Frontal cortex (tissue), 4 donors: ENCODE measurements around the gene SPRR1A. TPM values are rescaled to one million over a fixed set of nuclear protein-coding genes. Genes with fewer than 3 reads are reported as not detected.

Experiments used
- DNase-seq, 2 donors: peaks; one replicate each; pipeline ENCODE4 v3.0.0; 2012; ENCODE audit warnings: low spot score in 2 of 2
- FAIRE-seq: peaks from 2 replicates; lab custom pipeline; 2012; peaks lifted over from hg19 to GRCh38; lab: Jason Lieb, UNC
- total RNA-seq: library from RNA; depleted of rRNA; stranded (reverse); fragments of >200 nt; gene quantifications from one replicate; pipeline ENCODE4 v1.2.3, GENCODE V29; 2014
- donor health status: control.
- donor health status: control.
- donor health status: control.

Gene SPRR1A
- not detected for total RNA-seq

GRCh38 chr1:152983743-152984142 lies at the start of gene SPRR1A:
Gene SPRR1A, plus strand, starts transcription at chr1:152984081. Its CDS starts 1,150 bp downstream, at chr1:152985231.
- DNase-seq (no peak), FAIRE-seq (no peak)

GRCh38 chr1:152940614-152941013 lies 43.3 kb upstream of the SPRR1A start:
- no peak for DNase-seq
- FAIRE-seq = no peak

GRCh38 chr1:152941037-152941711 lies 42.7 kb upstream of the SPRR1A start:
- FAIRE-seq = no peak

GRCh38 chr1:152942161-152942560 lies 41.7 kb upstream of the SPRR1A start:
- FAIRE-seq (no peak), DNase-seq (no peak)

More at GRCh38 chr1:152941037-152941711, 42.7 kb upstream of the SPRR1A start:
- DNase-seq = no peak

DNA sequence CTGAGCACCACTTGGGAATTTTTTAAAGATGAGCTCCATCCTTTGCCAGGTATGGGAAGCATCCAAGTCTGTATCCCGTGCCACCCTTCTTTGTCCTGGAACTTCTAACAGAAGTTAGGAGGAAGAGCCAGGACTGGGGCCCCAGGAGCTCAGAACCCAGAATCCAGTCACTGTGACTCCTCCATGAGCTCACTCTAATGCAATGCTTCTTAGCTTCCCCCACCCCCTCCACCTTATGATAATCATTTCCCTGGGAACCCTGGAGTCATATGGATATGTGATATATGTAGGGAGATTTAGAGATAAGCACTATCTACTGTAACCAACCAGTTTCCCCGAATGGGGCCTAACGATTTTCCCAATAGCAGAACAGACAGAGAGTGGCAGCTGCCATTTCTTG lies 37.6 kb upstream of the SPRR1A start:
- DNase-seq (no peak), FAIRE-seq (no peak)

- DNase-seq = no peak
- FAIRE-seq = no peak
These were observed 37.1 kb upstream of the SPRR1A start, which contains the start of gene SPRR5 for GRCh38 chr1:152946651-152947256. Gene SPRR5, plus strand, starts transcription at chr1:152947206. Its CDS starts 1,349 bp downstream, at chr1:152948555.

DNA sequence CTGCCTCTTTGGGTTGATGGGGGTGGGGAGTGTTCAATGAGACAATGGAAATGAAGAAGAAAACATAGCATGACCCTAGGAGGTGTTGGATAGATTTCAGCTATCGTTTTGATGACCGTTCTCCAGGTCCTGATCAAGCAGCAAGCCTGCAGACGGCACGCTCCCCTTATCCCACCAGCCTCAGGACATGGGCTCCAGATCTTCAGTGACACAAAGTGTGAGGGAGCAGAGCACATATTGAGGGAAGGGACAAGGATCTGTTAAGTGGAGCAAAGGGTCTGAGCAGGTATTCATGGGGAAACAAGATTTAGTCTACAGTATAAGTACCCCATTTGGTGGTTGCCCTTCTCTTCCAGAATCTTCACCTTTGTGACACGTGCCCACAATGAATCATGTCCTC lies 32.2 kb upstream of the SPRR1A start:
- FAIRE-seq (no peak), DNase-seq (no peak)

DNA sequence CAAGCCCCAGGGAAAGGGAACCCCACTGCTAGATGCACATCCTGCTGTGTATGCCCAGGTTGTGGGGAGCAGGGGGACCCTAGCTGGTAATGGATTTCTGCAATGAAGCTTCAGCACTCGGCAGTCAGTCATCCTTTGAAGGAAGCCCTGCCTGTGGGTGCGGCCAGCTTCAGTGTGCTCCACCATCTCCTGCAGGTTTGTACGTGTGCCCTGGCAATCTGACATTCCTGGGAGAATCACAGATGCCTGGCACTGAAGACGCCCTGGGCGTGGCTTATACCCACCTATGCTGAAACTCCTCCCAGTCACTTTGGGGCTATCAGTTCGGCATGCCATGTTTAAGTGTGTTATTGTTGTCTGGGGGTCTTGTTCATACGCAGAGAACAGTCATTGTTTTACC lies 30.1 kb upstream of the SPRR1A start:
- DNase-seq (no peak), FAIRE-seq (no peak)

DNA sequence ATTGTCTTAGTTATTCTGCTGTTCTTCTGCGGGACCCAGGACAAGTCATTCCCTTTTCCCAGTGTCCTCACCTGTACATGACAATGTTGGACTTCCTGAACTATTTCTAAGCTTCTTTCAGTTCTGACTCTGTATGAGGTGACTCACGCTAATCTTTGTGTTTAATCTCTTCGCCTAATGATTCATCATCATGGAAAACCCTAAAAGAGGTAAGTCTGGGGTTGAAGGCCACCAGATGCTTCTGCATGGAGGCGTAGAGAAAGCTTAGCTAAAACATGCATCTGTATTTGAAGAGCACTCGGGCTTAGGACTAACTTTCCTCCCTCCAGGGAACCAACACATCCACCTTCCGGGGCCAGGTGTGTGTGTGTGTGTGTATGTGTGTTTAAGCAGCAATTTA lies 29.4 kb upstream of the SPRR1A start:
- FAIRE-seq (no peak), DNase-seq (no peak)

DNA sequence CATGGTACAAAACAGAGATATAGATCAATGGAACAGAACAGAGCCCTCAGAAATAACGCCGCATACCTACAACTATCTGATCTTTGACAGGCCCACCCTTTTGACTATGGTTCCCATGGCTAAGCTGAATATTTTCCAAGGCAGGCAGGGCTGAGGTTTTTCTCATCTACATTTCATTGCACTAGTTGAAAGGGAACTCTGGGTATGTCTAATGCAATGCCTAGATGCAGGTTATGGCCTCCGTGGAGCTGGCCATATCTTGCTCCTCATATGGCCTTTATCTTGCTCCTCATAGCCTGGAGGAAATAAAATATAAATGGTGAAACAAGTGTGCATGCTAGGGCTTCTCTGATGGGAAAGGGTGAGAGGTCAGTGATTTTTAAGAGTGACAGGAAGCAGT lies 26.3 kb upstream of the SPRR1A start:
- DNase-seq (no peak), FAIRE-seq (no peak)

- DNase-seq = no peak
- FAIRE-seq = no peak
These were observed 24.6 kb upstream of the SPRR1A start for GRCh38 chr1:152959273-152959672.

GRCh38 chr1:152959801-152960451 lies 24.0 kb upstream of the SPRR1A start:
- FAIRE-seq = no peak
- no peak for DNase-seq

DNA sequence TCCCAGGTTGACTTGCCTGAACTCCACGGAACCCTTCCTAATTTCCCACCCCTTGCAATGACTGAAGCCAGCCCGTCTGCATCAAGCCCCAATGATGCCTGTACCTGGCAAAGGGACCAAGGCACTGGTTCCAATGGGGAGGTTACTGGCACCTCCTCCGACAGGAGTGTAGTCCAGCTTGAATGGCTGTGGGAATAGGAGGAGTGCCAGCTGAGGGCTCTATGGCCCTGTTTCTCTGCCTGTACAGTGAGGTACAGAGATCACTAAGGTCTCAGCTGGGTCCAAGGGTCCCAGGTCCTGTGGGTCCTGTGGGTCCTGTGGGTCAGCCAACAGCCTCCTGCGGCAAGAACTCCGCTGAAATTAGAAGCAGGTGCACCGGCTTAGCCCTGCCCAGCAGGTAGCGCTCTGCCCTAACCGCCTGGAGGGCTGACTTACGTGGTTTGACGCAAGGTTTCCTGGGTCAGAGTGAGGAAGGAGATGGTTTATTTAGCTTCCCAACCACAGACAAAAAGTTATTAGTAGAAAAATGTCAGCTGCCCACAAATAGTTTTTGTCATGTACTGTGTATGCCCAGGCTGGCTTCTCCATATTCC lies 23.3 kb upstream of the SPRR1A start:
- DNase-seq (no peak), FAIRE-seq (no peak)

DNA sequence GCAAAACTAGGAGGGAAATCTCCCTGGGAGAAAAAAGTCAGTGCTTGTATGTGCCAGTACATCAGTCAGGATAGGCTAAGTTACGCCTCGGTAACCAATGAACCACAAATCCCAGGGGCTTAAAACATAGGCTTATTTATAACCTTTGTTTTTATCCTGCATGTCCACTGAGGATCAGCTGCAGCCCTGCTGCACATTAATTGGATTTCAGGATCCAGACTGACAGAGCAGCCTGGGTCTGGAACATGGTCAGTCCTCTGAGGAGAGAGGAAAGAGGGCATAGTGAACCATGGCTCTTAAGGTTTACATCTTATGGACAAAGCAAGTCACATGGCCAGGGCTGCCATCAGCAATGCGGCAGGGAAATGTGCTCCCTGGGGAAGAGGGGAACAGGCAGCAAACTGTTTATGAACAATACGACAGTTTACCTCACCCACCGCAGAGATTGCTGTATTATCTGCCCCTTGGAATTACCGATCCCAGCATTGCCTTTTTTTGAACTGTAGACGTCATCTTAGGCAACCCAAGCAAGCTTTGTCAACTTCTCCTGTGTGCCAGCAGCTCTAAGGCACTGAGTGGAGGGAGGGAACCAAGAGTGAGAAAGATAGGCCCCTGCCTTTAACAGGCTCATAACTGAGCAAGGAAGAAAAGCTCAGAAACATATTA lies 22.5 kb upstream of the SPRR1A start:
- DNase-seq = no peak
- no peak for FAIRE-seq

- FAIRE-seq = no peak
These were observed 20.9 kb upstream of the SPRR1A start for GRCh38 chr1:152962876-152963415.

GRCh38 chr1:152964536-152964935 lies 19.3 kb upstream of the SPRR1A start:
- FAIRE-seq = no peak
- DNase-seq = no peak

More at GRCh38 chr1:152962876-152963415, 20.9 kb upstream of the SPRR1A start:
- DNase-seq = no peak

DNA sequence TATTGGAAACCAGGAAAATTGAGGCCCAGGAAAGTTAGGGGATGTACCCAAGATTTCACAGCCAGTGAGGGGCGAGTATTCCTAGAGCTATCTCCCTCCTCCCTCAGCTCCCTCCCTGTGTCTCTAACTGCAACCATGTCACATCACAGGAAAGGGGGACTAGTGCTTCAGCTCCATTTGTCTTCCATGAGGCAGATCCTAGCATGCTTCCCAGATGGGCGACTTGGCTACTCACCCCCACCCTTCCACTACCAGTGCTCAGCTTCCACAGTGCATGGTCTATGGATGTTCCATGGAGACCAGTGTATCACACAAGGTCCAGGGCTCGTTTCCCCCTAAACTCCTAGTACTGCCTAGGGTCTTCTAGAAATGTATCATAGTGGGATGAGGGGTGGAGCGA lies 18.0 kb upstream of the SPRR1A start:
- FAIRE-seq = no peak

GRCh38 chr1:152967201-152967600 lies 16.7 kb upstream of the SPRR1A start:
- DNase-seq (no peak), FAIRE-seq (no peak)

More for the DNA sequence above, 18.0 kb upstream of the SPRR1A start:
- DNase-seq = no peak

- no peak for DNase-seq
- no peak for FAIRE-seq
These were observed 15.6 kb upstream of the SPRR1A start for GRCh38 chr1:152968248-152968647.

DNA sequence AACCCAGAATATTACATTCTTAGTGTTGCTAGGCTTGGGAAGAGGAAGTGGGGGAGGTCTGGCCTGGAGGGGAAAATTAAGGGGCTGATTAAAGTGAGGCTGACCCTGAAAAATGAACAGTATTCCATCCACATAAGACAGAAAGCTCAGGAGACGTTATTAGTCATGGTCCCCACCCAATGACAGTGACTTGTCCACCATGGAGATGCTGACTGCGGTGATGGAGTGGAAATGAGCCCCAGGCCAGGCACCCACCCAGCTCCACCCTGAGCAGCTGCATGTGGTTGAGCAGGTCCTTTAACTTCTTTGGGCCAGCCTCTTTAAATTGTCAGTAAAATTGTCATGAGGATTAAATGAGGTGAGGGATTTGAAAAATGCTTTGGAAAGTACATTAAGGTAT lies 14.8 kb upstream of the SPRR1A start:
- FAIRE-seq (no peak), DNase-seq (no peak)
